GM19099 (cell line): ENCODE data around the gene MED12L.

ENCODE experiments used
- POLR2A ChIP-seq: IDR thresholded peaks from 3 replicates; pipeline ENCODE4 v1.6.1; 2011; ENCODE audit warnings: low read depth; ENCODE audit not compliant: insufficient read length; ENCODE audit errors: extremely low read depth

Gene MED12L, protein sequence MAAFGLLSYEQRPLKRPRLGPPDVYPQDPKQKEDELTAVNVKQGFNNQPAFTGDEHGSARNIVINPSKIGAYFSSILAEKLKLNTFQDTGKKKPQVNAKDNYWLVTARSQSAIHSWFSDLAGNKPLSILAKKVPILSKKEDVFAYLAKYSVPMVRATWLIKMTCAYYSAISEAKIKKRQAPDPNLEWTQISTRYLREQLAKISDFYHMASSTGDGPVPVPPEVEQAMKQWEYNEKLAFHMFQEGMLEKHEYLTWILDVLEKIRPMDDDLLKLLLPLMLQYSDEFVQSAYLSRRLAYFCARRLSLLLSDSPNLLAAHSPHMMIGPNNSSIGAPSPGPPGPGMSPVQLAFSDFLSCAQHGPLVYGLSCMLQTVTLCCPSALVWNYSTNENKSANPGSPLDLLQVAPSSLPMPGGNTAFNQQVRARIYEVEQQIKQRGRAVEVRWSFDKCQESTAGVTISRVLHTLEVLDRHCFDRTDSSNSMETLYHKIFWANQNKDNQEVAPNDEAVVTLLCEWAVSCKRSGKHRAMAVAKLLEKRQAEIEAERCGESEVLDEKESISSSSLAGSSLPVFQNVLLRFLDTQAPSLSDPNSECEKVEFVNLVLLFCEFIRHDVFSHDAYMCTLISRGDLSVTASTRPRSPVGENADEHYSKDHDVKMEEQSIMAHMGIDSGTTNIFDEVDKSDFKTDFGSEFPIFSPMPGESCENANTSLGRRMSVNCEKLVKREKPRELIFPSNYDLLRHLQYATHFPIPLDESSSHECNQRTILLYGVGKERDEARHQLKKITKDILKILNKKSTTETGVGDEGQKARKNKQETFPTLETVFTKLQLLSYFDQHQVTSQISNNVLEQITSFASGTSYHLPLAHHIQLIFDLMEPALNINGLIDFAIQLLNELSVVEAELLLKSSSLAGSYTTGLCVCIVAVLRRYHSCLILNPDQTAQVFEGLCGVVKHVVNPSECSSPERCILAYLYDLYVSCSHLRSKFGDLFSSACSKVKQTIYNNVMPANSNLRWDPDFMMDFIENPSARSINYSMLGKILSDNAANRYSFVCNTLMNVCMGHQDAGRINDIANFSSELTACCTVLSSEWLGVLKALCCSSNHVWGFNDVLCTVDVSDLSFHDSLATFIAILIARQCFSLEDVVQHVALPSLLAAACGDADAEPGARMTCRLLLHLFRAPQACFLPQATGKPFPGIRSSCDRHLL (N-terminal part only)

DNA sequence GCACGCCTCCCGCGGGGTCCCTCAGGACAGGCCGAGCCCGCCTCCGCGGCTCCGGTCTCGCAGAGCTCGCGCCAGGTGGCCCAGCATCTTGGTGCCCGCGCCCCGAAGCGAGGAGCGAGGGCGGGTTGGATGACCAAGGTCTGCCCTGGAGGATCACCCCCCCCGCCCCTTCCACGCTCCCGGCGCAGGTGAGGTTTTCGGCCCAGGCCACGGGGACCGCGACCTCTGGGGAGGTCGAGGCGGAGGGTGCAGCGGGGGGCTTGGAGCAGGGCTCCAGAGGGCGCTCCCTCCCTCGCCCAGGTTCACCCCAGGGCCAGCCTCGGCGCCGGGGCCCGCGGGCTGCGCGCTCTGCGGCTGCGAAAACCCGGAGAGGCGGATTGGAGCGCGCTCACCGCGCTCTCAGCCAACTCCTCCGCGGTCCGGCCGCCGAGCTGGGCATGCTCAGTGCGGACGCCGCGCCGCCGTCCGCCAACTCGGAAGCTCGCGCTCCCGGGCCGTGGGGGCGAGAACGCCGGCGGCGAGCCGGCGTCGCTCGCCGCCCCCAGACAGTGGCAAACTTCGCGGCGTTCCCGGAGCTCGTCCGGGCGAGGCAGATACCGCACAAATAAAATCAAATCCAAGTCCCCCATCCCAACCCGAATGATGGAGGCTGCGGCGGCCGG, at the start of gene MED12L:
Gene MED12L (plus strand): TSS at position 438 of the 662 bp plus-strand sequence. CDS start 1,263 bp downstream, outside the sequence.
- TF ChIP-seq POLR2A, result no peak

DNA sequence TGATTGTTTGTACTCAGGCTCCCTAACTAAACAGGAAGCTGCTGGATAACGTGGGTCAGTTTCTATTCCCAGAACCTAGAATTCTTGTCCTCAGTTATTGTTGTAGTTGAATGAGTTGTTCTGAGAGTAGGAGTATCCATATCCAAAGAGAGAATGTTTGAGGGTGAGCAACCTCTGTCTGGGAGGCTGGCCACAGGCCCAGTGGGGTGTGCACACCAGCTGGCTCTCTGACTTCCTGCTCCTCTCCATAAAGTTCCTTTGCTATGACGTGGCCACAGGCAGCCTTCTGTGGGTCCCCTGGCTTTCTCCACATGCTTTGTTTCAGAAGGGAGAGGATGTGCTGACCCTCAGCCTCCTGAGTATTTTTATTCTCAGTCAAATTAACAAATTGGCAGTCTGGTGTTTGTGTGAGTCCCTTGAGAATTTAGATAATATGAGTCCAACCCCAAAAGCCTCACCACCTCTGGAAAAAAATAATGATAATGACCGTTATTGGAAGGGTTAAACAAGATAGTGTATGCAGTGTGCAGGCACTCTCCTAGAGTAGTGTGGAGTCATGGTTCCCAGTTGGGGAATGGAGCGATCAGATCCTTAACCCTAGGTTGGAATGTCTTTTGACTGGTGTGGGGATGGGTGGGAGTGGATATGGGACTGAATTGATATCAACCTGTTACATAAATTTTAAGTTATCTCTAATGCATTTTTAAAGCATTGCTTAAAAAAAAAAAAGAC, 47.6 kb upstream of the MED12L start:
- no peak for TF ChIP-seq POLR2A

DNA sequence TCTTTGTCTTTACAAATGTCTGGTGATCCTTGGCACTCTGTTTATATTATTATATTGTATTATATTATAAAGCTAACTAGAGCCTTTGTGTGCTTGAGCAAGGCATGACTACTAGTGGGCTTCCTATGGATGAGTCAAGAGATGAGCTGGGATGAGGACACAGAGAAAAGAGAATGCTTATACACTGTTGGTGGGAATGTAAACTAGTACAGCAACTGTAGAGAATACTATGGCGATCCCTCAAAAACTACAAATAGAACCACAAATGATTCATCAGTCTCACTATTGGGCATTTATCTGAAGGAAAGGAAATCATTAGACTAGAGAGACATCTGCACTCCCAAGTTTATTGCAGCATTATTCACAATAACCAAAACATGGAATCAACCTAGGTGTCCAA, 40.8 kb upstream of the MED12L start:
- TF ChIP-seq POLR2A, result no peak

DNA sequence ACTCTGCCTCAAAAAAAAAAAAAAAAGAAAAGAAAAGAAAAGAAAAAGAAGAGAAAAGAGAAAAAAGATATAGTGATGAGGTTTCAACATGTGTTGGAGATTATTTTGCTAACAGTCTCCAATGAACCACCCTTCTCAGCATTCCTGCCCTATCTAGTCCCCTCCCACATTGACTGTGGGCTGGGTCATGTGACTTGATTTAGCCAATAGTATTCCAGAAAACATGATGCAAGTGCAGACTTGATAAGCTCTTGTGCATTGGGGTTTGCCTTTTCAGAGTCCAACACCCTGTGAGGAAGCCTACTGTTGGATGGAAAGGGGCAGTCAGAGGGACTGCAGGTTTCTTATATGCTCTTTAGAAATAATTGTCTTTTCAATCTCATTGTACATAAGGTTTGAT, 37.8 kb upstream of the MED12L start:
- TF ChIP-seq POLR2A, result no peak

DNA sequence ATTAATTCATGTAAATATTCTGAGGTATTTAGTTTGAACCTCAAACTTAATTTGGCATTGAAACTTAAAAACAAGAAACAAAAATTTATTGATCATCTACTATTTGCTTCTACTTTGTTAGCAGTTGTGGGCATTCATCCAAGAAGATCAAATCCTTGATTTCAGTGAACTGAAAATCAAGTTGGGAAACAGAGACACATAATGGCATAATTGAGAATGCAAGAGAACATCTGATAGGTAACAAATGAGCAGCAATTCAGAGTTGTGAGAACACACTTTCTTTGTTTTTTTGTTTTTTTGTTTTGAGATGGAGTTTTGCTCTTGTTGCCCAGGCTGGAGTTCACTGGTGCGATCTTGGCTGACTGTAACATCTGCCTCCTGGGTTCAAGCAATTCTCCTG, 33.9 kb upstream of the MED12L start:
- TF ChIP-seq POLR2A, result no peak

DNA sequence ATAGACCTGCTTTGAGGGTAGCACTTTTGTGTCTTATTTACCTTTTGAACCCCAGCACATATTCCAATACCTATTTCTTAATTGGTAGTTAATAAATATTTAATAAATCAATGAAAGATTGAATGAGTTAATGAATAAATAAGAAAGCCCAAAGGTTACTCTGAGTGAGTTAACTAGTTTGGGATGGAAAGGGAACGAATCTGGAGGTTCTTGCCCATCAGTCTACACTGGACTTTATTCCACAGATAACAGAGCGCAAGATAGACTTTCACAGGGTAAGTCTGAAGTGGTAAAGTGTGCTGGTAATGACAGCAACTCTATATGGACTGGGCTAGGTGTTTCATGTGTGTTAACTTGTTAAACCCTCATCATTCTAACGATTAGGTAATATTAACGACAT, 33.1 kb upstream of the MED12L start:
- no peak for TF ChIP-seq POLR2A

DNA sequence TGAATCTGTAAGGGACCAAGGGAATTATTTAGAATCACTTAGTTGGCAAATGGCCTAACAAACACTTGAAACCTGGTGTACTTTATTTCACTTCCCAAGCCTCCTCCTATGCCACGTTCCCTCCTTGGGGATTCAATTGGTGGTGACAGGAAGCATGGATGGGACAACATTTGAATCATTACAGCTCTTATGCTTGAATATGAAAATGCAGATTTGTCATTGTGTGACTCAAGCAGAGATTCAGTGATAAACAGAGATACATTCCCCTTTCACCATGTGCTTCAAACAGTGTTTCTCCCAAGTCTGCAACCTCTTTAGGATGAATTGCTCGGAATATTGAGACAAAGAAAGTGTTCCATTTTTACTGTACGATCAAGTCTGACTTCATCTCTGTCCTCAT, 32.7 kb upstream of the MED12L start:
- no peak for TF ChIP-seq POLR2A

DNA sequence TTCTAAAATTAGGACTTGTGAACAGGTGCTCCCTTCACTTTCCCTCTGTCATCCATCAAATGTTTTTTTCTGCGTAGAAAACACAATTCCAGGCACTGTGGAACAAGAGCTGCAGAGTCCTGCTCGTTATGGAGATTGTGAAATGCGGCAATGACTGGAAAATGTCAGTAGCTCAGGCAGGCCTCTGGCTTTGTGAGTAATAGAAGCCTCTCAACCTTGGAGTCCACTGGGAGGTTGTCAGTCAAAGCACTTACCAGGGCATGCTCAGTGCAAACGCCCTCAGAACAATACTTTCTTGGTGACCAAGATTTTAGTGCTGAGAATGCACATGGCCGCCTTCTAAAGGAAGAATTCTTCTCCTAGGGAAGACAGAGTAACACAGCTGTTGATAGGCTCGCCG, 26.7 kb upstream of the MED12L start:
- TF ChIP-seq POLR2A, result no peak

DNA sequence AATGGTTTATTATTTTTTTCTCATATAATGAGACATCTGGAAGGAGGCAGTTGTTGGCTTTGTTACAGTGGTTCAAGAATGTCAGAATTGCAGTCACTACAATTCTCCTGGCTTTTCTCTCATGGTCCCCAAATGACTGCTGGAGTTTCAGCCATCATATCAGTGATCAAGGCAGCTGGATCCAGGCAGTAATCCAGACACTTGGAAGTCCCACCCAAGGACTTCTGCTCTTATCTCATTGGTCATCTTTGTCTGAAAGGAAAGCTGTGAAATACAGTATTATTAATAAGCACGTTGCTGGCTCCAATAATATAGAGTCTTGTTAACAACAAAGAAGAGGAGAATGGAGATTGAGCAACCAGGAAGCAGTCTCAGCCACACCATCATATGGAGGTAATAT, 22.9 kb upstream of the MED12L start:
- no peak for TF ChIP-seq POLR2A

DNA sequence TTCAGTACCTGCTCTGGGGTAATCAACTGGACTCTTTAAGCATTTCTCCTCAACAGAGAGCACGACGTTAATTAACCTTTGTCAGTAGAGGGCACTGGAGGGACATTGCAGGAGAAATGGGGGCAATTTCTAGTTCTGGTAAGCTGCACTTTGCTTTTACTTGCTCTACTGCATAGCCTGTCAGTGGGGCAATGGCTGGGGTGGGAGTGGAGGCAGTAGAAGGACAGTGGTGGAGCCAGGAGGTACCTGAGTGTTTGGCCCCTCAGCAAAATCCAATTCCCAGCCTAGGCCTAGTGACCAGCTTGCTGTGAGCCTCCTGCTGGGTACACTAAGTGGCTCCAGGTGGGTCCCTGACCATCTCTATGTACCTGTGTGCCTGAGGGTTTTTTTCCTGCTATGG, 18.3 kb upstream of the MED12L start:
- TF ChIP-seq POLR2A, result no peak

DNA sequence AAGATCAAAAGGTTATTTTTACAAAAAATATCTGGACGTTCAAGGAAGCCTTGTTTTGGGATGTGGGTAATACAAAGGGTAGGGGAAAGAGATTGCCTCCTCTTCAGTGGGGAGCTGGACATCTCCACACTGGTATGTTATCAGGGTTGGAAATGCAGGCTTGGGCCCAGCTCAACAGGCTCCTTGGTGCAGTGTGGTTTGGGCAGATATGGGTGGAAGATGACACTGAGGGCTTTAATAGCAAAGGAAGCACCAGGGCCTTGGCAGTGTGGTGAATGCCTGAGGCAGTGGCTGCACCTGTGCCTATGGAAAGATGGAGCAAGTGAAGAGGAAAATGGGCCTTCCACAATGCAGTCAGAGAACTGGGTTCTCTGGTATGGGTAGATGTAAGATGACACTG, 11.2 kb upstream of the MED12L start:
- no peak for TF ChIP-seq POLR2A

DNA sequence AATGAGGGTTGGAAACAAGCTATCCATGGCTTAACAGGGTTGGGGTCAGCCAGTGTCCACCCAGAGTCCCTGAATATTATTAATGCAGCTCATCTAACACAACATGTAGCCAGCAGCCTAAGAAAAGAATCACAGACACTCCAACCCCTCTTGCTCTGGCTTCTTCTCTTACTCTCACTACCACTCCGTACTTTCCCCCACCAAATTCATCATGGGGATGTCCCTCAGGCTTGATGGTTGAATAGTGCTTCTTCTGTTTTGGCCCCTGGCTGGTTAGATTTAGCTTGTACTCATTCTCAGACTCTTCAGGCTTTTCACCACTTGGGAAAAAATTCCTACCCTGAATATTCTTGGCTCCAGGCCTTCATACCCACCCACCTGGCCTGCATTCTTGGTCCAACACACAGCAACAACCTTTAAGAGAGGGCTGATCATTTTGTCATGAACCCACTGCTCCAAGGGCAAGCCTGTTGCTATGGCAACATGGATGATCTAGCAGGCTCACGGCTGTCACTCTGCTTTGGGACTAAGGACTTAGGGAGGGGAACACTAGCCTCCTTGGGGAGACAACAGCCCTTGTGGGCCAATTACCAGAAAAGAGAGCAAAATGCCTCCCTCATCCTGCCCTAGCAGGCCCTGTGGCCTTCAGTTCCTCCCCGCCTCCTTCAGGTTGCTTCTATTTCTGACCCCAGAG, 9.4 kb upstream of the MED12L start:
- no peak for TF ChIP-seq POLR2A

DNA sequence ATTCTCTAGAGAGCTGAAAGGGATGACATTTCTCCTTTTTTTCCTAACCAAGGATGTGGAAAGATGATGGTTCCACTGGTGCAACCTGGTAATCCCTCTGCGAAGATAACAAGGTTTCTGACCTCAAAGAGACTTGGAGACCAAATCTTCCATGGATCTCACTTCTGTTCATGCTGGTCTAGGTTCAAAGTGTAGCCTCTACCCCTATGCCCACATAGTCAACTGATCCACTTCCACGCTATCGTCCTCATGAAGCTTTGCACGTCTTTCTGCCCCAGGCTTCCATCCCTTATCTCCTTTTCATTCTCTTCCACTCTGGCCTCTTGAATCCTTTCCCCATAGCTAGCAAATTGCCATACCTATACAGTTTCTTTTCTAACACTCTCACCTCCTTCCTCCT, 8.8 kb upstream of the MED12L start:
- no peak for TF ChIP-seq POLR2A
